Measurements from ENCODE around the gene IPO8.
"Not testable (repeated sequence)": the region's sequence is repeated elsewhere in the genome, so short reads cannot be mapped to it uniquely, and the experiment has no call there.

The IPO8 gene

DNA sequence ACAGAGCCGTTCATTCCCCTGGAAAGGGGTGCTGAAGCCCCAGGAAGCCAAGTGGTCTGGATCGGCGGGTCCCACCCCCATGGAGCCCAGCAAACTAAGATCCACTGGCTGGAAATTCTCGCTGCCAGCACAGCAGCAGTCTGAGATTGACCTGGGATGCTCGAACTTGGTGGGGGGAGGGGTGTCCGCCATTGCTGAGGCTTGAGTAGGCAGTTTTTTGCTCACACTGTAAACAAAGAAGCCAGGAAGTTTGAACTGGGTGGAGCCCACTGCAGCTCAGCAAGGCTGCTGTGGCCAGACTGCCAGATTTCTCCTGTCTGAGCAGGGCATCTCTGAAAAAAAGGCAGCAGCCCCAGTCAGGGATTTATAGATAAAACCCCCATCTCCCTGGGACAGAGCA, 91.4 kb downstream of the IPO8 start:
- H3K36me3 ChIP-seq (ENCODE audit: insufficient read depth, low read length); H3K9ac ChIP-seq (ENCODE audit: low read depth, low read length); H3K27me3 ChIP-seq (ENCODE audit: insufficient read depth, low read length); H3K9me3 ChIP-seq (ENCODE audit: insufficient read depth, low read depth, low read length); H3K27ac ChIP-seq (ENCODE audit: low read depth, low read length); H3K4me1 ChIP-seq (ENCODE audit: insufficient read depth, low read length); H3K4me3 ChIP-seq (ENCODE audit: low read length): not testable (repeated sequence)
- 71% methylated on average over 6 of the region's 6 CpGs for WGBS

DNA sequence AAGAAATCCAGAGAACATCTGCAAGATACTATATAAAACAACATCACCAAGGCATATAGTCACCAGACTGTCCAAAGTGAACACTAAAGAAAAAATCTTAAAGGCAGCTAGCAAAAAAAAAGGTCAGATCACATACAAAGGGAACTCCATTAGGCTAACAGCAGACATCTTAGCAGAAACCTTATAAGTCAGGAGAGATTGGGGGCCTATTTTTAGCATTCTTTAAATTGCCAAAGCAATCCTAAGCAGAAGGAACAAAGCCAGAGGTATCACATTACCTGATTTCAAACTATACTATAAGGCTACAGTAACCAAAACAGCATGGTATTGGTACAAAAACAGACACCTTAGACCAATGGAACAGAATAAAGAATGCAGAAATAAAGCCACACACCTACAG, 92.5 kb downstream of the IPO8 start:
- Histone ChIP-seq H3K9me3 (ENCODE audit: insufficient read depth, low read depth, low read length) (peaks cover 7% of the 10 kb centered on the region; the same call in 1 of the 2 replicates), H3K27ac (ENCODE audit: low read depth, low read length) (no peak overlapping the region), H3K4me1 (ENCODE audit: insufficient read depth, low read length) (no peaks in the 10 kb centered on the region), H3K36me3 (ENCODE audit: insufficient read depth, low read length) (no peaks in the 10 kb centered on the region), H3K9ac (ENCODE audit: low read depth, low read length) (no peak overlapping the region), H3K27me3 (ENCODE audit: insufficient read depth, low read length) (no peaks in the 10 kb centered on the region), H3K4me3 (ENCODE audit: low read length) (no peak overlapping the region)

DNA sequence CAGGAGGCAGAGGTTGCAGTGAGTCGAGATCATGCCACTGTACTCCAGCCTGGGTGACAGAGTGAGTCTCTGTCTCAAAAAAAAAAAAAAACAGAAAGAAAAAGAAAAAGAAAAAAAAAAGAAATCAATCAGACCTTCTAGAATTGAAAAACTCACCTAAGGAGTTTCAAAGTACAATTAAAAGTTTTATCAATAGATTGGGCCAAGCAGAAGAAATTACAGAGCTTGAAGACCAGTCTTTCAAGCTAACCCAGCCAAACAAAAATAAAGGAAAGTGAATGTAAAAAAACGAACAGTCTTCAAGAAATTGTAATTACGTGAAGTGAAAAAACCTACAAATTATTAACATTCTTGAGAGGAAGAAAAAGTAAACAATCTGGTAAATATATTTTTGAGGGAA, 93.0 kb downstream of the IPO8 start:
- H3K4me1 ChIP-seq (ENCODE audit: insufficient read depth, low read length) = no peaks in the 10 kb centered on the region
- no peaks in the 10 kb centered on the region for H3K27me3 ChIP-seq (ENCODE audit: insufficient read depth, low read length)
- no peak overlapping the region for H3K27ac ChIP-seq (ENCODE audit: low read depth, low read length)
- peaks cover 7% of the 10 kb centered on the region; the same call in 1 of the 2 replicates for H3K9me3 ChIP-seq (ENCODE audit: insufficient read depth, low read depth, low read length)
- 100% methylated on average over 1 of the region's 3 CpGs for WGBS
- no peak overlapping the region for H3K4me3 ChIP-seq (ENCODE audit: low read length)
- H3K9ac ChIP-seq (ENCODE audit: low read depth, low read length) = no peak overlapping the region
- H3K36me3 ChIP-seq (ENCODE audit: insufficient read depth, low read length) = no peaks in the 10 kb centered on the region

DNA sequence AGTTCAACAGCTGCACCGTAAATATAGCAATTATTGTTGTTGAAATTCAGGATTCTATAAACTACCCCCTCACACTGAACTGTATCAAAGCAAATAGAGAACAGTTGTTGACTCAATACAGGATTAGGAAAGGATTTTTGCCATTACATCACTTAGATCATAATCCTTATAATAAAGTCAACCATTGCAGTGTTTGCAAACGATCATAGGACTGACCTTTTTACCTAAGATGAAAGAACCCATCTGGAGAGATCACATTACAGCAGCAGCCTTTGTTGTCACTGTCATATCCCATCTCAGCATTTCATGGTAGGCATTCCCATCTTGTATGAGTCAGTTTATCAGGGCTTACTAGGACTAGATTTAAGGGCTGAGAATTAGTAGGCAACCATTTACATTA, 96.1 kb downstream of the IPO8 start:
- no peaks in the 10 kb centered on the region for H3K36me3 ChIP-seq (ENCODE audit: insufficient read depth, low read length)
- peaks cover 7% of the 10 kb centered on the region; the same call in 1 of the 2 replicates for H3K9me3 ChIP-seq (ENCODE audit: insufficient read depth, low read depth, low read length)
- no peaks in the 10 kb centered on the region for H3K27me3 ChIP-seq (ENCODE audit: insufficient read depth, low read length)
- WGBS = 83% methylated on average over 1 of the region's 2 CpGs
- no peak overlapping the region for H3K27ac ChIP-seq (ENCODE audit: low read depth, low read length)
- H3K9ac ChIP-seq (ENCODE audit: low read depth, low read length) = no peak overlapping the region
- H3K4me1 ChIP-seq (ENCODE audit: insufficient read depth, low read length) = no peaks in the 10 kb centered on the region
- no peak overlapping the region for H3K4me3 ChIP-seq (ENCODE audit: low read length)

DNA sequence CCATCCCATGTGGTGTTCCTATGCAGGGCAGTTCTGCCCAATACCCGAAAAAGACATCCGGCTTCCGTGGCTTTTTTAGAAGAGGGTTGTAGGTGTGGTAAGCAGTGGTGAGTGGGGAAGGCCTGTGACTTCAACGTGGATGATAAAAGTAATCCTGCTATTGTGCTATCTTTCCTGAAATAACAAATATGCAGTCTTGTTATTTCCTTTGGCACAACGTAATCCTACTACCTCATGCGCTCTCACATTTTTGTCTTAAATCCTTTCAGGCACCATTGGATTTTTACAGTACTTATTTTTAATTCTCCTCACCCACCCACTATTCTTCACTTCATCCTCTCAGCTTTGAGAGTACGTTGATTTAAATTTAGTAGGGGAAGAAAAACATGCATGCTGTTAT, 96.8 kb downstream of the IPO8 start:
- Histone ChIP-seq H3K4me3 (ENCODE audit: low read length) (no peak overlapping the region), H3K9me3 (ENCODE audit: insufficient read depth, low read depth, low read length) (peaks cover 7% of the 10 kb centered on the region; the same call in 1 of the 2 replicates), H3K27ac (ENCODE audit: low read depth, low read length) (no peak overlapping the region), H3K27me3 (ENCODE audit: insufficient read depth, low read length) (no peaks in the 10 kb centered on the region), H3K36me3 (ENCODE audit: insufficient read depth, low read length) (no peaks in the 10 kb centered on the region), H3K4me1 (ENCODE audit: insufficient read depth, low read length) (no peaks in the 10 kb centered on the region), H3K9ac (ENCODE audit: low read depth, low read length) (no peak overlapping the region)
- 93% methylated on average over 6 of the region's 7 CpGs for WGBS

DNA sequence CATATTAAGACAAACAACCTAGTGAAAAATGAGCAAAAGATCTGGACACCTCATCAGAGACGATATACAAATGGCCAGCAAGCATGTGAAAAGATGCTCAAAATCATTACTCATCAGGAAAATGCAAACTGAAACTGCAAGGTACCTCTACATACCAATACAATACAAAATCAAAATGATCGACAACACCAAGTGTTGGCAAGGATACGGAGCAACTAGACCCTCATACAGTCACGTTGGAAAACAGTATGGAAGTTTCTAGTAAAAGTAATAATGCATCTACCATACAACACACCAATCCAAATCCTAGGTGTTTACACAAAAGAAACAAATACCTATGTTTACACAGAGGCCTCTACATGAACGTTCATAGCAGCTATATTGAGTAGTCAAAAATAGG, 99.9 kb downstream of the IPO8 start:
- no peak overlapping the region for H3K27ac ChIP-seq (ENCODE audit: low read depth, low read length)
- H3K36me3 ChIP-seq (ENCODE audit: insufficient read depth, low read length) = no peaks in the 10 kb centered on the region
- 94% methylated on average over 5 of the region's 5 CpGs for WGBS

DNA sequence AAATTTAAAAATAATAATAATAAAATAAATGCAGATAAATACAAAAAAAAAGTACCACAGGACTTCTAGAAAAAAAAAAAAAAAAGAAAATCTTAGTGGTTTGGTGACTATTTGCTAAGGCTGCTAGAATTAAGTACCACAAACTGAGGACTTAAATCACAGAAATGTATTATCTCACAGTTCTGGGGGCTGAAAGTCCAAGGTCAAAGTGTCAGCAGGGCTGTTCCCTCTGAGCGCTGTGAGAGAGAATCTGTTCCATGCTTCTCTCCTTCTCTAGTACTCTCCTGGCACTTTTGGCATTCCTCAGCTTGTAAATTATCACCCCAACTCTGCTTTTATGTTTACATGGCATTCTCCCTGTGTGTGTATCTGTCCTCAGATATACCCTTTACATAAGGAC, 101.2 kb downstream of the IPO8 start:
- Histone ChIP-seq H3K4me3 (ENCODE audit: low read length) (no peak overlapping the region), H3K36me3 (ENCODE audit: insufficient read depth, low read length) (no peaks in the 10 kb centered on the region), H3K27me3 (ENCODE audit: insufficient read depth, low read length) (no peaks in the 10 kb centered on the region), H3K27ac (ENCODE audit: low read depth, low read length) (no peak overlapping the region), H3K9ac (ENCODE audit: low read depth, low read length) (no peak overlapping the region), H3K4me1 (ENCODE audit: insufficient read depth, low read length) (no peaks in the 10 kb centered on the region), H3K9me3 (ENCODE audit: insufficient read depth, low read depth, low read length) (no peaks in the 10 kb centered on the region; the same call in 1 of the 2 replicates)
- WGBS = 96% methylated on average over 1 of the region's 1 CpG

More for the DNA sequence above, 99.9 kb downstream of the IPO8 start:
- Histone ChIP-seq H3K27me3 (ENCODE audit: insufficient read depth, low read length) (no peaks in the 10 kb centered on the region), H3K9ac (ENCODE audit: low read depth, low read length) (no peak overlapping the region), H3K4me3 (ENCODE audit: low read length) (no peak overlapping the region), H3K9me3 (ENCODE audit: insufficient read depth, low read depth, low read length) (no peaks in the 10 kb centered on the region; the same call in 1 of the 2 replicates), H3K4me1 (ENCODE audit: insufficient read depth, low read length) (no peaks in the 10 kb centered on the region)

DNA sequence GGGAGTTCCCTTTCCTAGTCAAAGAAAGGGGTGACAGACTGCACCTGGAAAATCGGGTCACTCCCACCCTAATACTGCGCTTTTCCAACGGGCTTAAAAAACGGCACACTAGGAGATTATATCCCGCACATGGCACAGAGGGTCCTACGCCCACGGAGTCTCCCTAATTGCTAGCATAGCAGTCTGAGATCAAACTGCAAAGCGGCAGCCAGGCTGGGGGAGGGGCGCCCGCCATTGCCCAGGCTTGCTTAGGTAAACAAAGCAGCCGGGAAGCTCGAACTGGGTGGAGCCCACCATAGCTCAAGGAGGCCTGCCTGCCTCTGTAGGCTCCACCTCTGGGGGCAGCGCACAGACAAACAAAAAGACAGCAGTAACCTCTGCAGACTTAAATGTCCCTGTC, 107.1 kb downstream of the IPO8 start:
- WGBS = 75% methylated on average over 12 of the region's 13 CpGs
- not testable (repeated sequence) for H3K9me3 ChIP-seq (ENCODE audit: insufficient read depth, low read depth, low read length)

DNA sequence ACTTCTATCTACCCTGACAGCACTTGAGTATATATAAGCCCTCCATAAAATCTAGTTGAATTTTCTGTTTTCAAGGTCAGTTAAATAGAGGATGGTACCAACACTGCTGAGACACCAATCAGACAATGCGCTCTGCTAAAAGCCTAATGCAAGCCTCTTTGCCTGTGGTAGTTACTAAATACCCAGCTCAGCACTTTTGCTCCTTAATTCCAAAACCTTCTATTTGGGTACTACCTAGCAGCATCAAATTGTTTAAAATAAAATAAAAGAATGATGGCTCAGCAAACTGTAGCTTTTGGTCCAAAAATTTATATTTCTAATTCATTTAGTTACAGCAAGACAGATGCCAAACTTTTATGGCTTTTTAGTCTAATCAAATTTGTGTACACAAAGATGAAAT, 107.9 kb downstream of the IPO8 start:
- Histone ChIP-seq H3K9ac (ENCODE audit: low read depth, low read length) (no peak overlapping the region), H3K27ac (ENCODE audit: low read depth, low read length) (no peak overlapping the region)
- 95% methylated on average over 1 of the region's 1 CpG for WGBS

More for the DNA sequence above, 107.1 kb downstream of the IPO8 start:
- H3K36me3 ChIP-seq (ENCODE audit: insufficient read depth, low read length); H3K9ac ChIP-seq (ENCODE audit: low read depth, low read length); H3K4me1 ChIP-seq (ENCODE audit: insufficient read depth, low read length); H3K27ac ChIP-seq (ENCODE audit: low read depth, low read length); H3K4me3 ChIP-seq (ENCODE audit: low read length); H3K27me3 ChIP-seq (ENCODE audit: insufficient read depth, low read length): not testable (repeated sequence)

DNA sequence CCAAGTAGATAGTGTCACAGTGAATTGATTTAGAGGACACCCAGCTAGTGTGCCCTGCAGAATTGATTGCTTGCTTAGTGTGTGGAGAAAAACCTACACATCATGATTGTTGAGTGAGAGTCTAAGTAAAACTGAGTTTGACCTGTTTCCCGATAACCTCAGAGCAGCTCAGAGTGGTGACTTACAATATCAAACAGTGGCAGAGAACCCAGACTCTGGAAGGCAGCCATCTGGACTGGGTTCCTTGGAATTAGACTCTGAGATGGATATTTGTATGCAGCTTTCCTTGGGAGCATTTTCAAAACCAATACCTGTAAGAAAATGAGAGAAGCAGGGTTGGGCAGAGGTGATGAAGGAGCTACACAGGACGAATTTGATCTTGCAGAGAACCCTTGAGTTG, 109.8 kb downstream of the IPO8 start:
- WGBS = 93% methylated on average over 2 of the region's 2 CpGs

More for the DNA sequence above, 107.9 kb downstream of the IPO8 start:
- Histone ChIP-seq H3K4me3 (ENCODE audit: low read length) (no peak overlapping the region), H3K36me3 (ENCODE audit: insufficient read depth, low read length) (no peaks in the 10 kb centered on the region), H3K27me3 (ENCODE audit: insufficient read depth, low read length) (no peaks in the 10 kb centered on the region), H3K9me3 (ENCODE audit: insufficient read depth, low read depth, low read length) (0 out of 2 replicates have a peak, but pooled peaks cover 6% of the 10 kb centered on the region), H3K4me1 (ENCODE audit: insufficient read depth, low read length) (no peaks in the 10 kb centered on the region)

DNA sequence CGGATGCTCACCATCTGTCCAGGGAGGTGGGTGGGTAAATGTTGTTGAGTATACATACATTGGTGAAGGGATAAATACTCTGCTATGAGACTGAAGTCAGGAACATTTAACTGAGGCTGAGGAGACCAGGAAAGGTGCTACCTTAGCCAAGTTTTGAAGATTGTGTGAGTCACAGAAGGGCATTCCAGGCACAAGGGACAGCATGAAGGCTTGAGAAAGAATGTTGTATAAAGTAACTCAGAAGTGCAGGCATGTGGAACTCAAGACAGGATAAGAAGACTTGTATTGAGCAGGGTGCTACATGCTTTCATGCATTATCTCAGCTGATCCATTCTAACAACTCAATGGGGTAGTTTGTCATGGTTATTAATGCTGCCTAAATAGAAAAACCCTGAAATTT, 112.7 kb downstream of the IPO8 start:
- Histone ChIP-seq H3K9me3 (ENCODE audit: insufficient read depth, low read depth, low read length) (0 out of 2 replicates have a peak, but pooled peaks cover 2% of the 10 kb centered on the region), H3K9ac (ENCODE audit: low read depth, low read length) (no peak overlapping the region), H3K4me1 (ENCODE audit: insufficient read depth, low read length) (no peaks in the 10 kb centered on the region), H3K4me3 (ENCODE audit: low read length) (no peak overlapping the region), H3K27ac (ENCODE audit: low read depth, low read length) (no peak overlapping the region), H3K27me3 (ENCODE audit: insufficient read depth, low read length) (no peaks in the 10 kb centered on the region), H3K36me3 (ENCODE audit: insufficient read depth, low read length) (no peaks in the 10 kb centered on the region)
- WGBS = 100% methylated on average over 1 of the region's 1 CpG

More for the DNA sequence above, 109.8 kb downstream of the IPO8 start:
- Histone ChIP-seq H3K27me3 (ENCODE audit: insufficient read depth, low read length) (no peaks in the 10 kb centered on the region), H3K4me1 (ENCODE audit: insufficient read depth, low read length) (no peaks in the 10 kb centered on the region), H3K9ac (ENCODE audit: low read depth, low read length) (no peak overlapping the region), H3K9me3 (ENCODE audit: insufficient read depth, low read depth, low read length) (0 out of 2 replicates have a peak, but pooled peaks cover 6% of the 10 kb centered on the region), H3K36me3 (ENCODE audit: insufficient read depth, low read length) (no peaks in the 10 kb centered on the region), H3K4me3 (ENCODE audit: low read length) (no peak overlapping the region), H3K27ac (ENCODE audit: low read depth, low read length) (no peak overlapping the region)

DNA sequence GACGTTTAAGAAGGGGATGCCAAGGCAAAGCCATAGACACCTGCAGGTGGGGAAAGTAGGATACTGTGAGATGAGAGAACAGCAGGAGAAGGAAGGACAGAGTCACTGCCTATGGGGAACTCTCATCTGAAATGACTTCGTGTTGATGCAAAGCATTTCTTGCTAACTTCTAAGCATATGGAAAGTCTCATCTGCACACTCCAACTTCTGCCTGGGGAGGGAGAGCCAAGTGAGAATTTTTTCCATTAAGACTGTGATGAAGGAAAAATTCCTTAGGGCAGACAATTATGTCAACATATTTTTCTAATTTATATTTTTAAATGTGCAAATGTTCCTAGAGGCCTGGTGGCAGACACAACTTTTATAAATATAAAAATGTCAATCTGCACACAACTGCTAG, 115.3 kb downstream of the IPO8 start:
- H3K27me3 ChIP-seq (ENCODE audit: insufficient read depth, low read length) = no peaks in the 10 kb centered on the region
- H3K27ac ChIP-seq (ENCODE audit: low read depth, low read length) = no peak overlapping the region
- WGBS = 74% methylated on average over 2 of the region's 2 CpGs
- no peaks in the 10 kb centered on the region for H3K9me3 ChIP-seq (ENCODE audit: insufficient read depth, low read depth, low read length)
- H3K9ac ChIP-seq (ENCODE audit: low read depth, low read length) = no peak overlapping the region
- no peaks in the 10 kb centered on the region for H3K4me1 ChIP-seq (ENCODE audit: insufficient read depth, low read length)
- no peak overlapping the region for H3K4me3 ChIP-seq (ENCODE audit: low read length)
- H3K36me3 ChIP-seq (ENCODE audit: insufficient read depth, low read length) = no peaks in the 10 kb centered on the region

Measured in HUES64 (cell line).